Choroid plexus epithelial cell (primary cell): Measurements from ENCODE around the gene CCDC93.

ENCODE experiments used
- DNase-seq: peaks from one replicate; pipeline ENCODE4 v3.0.0-alpha.2; 2010; ENCODE audit warnings: low read depth
- H3K4me3 ChIP-seq: 2 replicates; pipeline ENCODE4 v1.5.1; 2011; ENCODE audit warnings: low read depth, mild to moderate bottlenecking, control low read depth, low read length, moderate library complexity
- TF ChIP-seq, protein P1 (sequence below): conservative IDR thresholded peaks from 2 replicates; pipeline ENCODE4 v1.5.1; 2011; ENCODE audit warnings: low read depth, mild to moderate bottlenecking, control low read depth, inconsistent platforms, low read length, moderate library complexity

Gene CCDC93

DNA sequence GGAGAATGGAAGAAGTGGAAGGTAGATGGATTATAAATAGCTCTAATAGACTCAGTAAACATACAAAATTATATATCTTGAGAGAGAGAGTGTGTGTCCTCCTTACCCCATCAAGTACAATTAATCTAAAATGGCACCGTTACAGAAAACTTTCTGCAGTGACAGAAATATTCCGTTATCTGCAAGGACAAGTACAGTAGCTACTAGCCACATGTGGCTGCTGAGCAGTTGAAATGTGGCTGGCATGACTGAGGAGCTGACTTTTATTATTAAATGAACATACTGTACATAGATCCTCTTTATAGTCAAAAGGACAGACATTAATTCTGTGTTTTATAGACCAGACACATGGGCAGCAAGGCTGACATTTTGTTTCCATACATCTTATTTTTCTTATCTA lies 7.0 kb downstream of the CCDC93 start:
- DNase-seq: no peak
- TF ChIP-seq, protein P1, sequence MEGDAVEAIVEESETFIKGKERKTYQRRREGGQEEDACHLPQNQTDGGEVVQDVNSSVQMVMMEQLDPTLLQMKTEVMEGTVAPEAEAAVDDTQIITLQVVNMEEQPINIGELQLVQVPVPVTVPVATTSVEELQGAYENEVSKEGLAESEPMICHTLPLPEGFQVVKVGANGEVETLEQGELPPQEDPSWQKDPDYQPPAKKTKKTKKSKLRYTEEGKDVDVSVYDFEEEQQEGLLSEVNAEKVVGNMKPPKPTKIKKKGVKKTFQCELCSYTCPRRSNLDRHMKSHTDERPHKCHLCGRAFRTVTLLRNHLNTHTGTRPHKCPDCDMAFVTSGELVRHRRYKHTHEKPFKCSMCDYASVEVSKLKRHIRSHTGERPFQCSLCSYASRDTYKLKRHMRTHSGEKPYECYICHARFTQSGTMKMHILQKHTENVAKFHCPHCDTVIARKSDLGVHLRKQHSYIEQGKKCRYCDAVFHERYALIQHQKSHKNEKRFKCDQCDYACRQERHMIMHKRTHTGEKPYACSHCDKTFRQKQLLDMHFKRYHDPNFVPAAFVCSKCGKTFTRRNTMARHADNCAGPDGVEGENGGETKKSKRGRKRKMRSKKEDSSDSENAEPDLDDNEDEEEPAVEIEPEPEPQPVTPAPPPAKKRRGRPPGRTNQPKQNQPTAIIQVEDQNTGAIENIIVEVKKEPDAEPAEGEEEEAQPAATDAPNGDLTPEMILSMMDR: no peak
- no peak overlapping the region for H3K4me3 ChIP-seq

DNA sequence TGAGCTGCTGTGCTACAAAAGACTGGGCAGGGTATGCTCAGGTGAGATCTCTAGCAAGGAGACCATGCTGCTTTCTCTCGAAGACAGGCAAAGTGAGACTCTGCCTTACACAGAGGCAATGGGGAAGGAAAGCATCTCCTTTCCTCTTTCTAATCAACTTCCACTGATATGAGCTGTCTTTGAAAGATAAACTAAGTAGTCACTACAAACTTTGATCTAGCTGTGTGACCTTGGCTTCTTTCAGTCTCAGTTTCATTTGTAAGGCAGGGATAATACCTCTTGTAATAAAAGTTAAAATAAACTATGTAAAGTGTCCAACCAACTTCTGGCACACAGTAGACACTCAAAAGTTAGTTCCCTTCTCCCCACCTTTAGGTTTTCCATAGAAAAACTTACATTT lies 7.5 kb downstream of the CCDC93 start:
- no peak for DNase-seq
- H3K4me3 ChIP-seq: no peak overlapping the region
- TF ChIP-seq, protein P1: no peak

DNA sequence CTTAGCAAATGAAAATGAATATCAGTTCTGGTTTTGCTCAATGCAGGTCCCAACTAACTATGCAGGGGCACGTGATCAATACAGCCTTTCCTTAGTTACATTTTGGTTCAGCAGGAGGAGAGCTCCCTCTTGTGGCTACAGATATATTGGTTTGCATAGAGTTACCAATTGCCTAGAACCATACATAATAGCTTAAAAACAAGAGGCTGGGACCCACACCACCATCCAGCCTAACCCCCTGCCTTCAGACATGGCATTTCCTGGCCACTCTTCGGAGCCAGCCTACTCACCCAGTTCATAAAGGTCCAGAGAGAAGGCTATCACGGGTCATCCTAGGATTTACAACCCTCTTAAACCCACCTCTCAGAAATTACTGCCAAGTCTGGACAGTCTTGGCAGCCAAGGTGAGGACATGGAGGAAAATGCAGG lies 10.5 kb downstream of the CCDC93 start:
- TF ChIP-seq, protein P1: peak; percentile 85
- no peak overlapping the region for H3K4me3 ChIP-seq
- DNase-seq: peak; percentile 92

DNA sequence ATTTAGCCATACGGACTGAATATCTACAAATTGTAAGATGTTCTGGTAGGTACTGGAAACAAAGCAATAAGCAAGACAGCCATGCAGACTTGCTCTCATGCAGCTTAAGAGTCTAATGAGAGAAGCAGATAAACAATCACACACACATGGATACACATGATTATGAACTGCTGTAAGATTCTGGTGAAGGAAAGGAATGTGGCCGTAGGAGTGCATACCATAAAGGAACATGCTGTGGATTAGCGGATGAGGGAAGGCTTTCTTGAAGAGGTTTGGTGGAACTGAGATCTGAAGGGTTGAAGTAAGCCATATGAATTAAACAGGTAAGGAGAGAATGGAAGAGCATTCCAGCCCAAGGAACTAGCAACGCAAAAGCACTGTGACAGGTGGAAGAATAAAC lies 13.8 kb downstream of the CCDC93 start:
- peak; percentile 22 for DNase-seq
- TF ChIP-seq, protein P1: no peak
- no peak overlapping the region for H3K4me3 ChIP-seq

DNA sequence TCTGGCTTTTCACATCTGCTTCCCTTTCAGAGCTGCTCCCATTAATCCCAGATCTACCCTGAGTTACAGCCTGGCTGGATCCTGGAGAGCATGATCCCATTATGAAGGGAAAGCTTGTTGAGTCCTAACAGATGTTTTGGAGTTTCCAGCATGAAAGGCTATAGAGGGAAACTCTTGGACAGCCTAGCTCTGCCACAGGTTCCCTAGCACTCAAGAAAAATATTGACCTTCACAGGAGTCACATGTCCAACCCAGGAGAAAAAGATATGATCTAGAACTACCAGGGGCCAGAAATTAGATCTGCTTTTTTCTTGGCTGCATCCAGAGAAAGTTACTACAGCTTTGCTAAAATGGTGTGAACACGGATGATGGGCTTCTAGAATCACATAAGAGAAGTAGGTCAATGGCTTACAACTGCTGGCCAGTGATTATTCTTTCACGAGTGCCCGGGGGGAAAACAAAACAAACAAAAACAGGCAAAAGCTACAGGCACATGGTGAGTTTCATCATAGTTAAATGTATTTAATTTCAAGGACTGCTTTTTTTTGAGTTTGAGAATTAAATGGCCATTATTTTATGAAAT lies 15.9 kb downstream of the CCDC93 start:
- no peak overlapping the region for H3K4me3 ChIP-seq
- TF ChIP-seq, protein P1: no peak

DNA sequence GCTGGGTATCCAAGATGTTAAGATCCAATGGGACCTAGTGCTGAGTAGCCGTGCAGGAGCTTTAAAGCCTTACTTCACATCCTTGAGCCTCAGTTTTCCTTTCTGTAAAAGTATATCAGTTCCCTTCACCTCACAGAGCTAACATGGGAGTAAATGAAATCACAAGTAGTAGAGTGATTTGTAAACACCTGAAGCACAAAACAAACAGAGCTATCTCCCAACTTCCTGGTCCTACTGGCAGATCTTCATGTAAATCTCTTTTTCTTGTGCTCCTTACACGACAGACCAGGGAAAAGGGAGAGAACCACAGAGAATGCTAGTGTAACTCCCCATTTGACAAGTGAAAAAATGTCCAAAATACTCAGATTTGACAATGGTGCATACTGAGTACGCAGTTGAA lies 17.3 kb downstream of the CCDC93 start:
- no peak overlapping the region for H3K4me3 ChIP-seq
- TF ChIP-seq, protein P1: no peak
- no peak for DNase-seq

More for the DNA sequence above, 15.9 kb downstream of the CCDC93 start:
- DNase-seq: peak; percentile 24

DNA sequence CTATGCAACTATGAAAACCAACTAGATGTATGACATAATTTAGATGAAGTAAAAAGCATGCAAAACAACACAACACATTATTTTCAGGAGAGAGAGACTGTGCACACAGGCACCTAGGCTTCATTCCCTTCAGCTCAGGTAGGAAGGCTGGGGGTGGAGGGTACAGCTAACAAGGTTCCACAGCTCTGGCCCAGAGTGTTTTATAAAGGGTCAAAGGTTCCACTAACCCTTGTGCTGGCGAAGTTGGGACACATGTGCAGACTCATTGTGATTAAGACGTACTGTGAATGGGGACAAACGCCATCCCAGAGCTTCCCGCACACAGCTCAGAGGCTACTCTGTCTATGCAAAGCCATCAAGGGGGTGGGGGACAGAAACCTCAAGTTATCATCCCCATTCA lies 19.1 kb downstream of the CCDC93 start:
- DNase-seq: no peak
- TF ChIP-seq, protein P1: no peak
- H3K4me3 ChIP-seq: no peak overlapping the region
